Neuron (in vitro differentiated cells): Measurements from ENCODE around the gene MAPK14.

ENCODE experiments used
- H2AFZ ChIP-seq: one replicate; pipeline ENCODE4 v1.6.1; 2013; ENCODE audit warnings: low read depth, mild to moderate bottlenecking, inconsistent platforms, low read length, moderate library complexity
- H3K27me3 ChIP-seq: one replicate; pipeline ENCODE4 v1.6.1; 2013; ENCODE audit warnings: low read length; ENCODE audit not compliant: insufficient read depth
- H3K36me3 ChIP-seq: one replicate; pipeline ENCODE4 v1.6.1; 2013; ENCODE audit warnings: low read length; ENCODE audit not compliant: insufficient read depth
- H3K4me1 ChIP-seq: one replicate; pipeline ENCODE4 v1.6.1; 2013; ENCODE audit warnings: low read length; ENCODE audit not compliant: insufficient read depth
- H3K4me3 ChIP-seq: 2 replicates; pipeline ENCODE4 v1.5.1; 2013; ENCODE audit warnings: mild to moderate bottlenecking, low read length, moderate library complexity
- H3K9me3 ChIP-seq: one replicate; pipeline ENCODE4 v1.6.1; 2013; ENCODE audit warnings: low read length

MAPK14 gene

DNA sequence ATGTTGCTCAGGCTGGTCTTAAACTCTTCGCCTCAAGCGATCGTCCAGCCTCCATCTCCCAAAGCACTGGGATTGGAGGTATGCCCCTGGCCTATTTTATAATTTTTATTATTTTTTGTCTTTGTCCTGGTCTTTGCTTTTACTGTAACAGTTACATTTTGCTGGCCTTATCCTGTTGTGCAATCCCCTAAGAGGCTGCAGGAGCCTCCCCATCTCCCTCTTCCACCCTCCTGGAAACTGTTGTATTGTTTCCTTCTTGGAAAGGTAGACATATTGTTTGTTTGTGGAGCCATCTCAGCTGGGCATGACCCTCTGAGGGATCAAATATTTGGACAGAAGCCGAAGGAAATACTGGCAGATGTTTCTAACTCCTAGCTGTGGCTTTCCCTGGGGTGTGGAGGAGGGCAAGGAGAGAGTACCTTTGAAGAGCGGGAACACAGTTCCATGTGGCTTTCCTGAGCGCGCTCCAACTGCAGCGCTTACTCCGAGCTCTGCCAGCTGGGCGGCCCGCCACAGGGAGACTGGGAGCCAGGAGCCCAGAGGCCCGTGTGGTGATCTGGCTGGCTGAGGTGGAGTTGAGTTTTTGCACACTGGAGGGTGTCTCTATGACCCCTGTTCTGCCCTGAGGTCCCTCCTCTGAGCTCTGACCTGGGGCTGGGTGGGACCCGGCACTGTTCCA lies 107.6 kb downstream of the MAPK14 start:
- Histone ChIP-seq H3K4me3 (no peak overlapping the region), H3K27me3 (no peaks in the 10 kb centered on the region), H3K36me3 (no peaks in the 10 kb centered on the region), H3K4me1 (peaks cover 13% of the 10 kb centered on the region), H2AFZ (no peak overlapping the region), H3K9me3 (no peaks in the 10 kb centered on the region)

DNA sequence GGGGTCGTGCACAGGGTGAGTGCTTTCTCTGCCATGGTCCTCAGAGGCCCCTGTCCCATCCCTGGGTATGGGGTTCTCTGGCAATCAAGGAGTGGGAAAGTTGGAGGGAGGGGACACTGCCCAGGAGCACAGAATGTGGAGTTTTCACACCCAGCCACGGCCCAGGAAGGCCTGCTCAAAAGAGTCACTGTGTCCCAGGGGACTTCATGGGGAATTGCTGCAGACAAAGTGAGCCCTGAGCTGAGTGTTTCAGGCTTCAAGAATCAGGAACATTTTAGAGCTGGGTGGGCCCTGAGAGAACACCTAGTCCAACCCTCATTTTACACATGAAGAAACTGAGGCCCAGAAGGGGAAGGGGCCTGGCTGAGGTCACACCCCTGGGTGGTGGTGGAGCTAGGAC lies 108.4 kb downstream of the MAPK14 start:
- H2AFZ ChIP-seq, result no peak overlapping the region
- no peaks in the 10 kb centered on the region for H3K9me3 ChIP-seq
- no peak overlapping the region for H3K4me3 ChIP-seq
- peaks cover 11% of the 10 kb centered on the region for H3K4me1 ChIP-seq
- no peaks in the 10 kb centered on the region for H3K36me3 ChIP-seq
- no peaks in the 10 kb centered on the region for H3K27me3 ChIP-seq

- Histone ChIP-seq H3K4me3 (no peak overlapping the region), H3K4me1 (peaks cover 6% of the 10 kb centered on the region), H3K9me3 (no peaks in the 10 kb centered on the region), H3K36me3 (no peaks in the 10 kb centered on the region), H2AFZ (no peak overlapping the region), H3K27me3 (no peaks in the 10 kb centered on the region)
These were observed 108.9 kb downstream of the MAPK14 start for GRCh38 chr6:36136551-36136950.

DNA sequence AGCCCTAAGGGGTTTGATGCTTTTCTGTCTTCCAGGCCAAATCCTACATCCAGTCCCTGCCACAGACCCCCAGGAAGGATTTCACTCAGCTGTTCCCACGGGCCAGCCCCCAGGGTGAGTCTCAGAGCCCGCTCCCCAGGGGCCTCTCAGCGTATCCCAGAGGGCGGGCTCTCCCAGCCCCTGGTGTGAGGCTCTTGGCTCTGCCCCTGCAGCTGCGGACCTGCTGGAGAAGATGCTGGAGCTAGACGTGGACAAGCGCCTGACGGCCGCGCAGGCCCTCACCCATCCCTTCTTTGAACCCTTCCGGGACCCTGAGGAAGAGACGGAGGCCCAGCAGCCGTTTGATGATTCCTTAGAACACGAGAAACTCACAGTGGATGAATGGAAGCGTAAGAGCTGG lies 111.1 kb downstream of the MAPK14 start:
- H3K36me3 ChIP-seq, result no peaks in the 10 kb centered on the region

GRCh38 chr6:36139431-36139830 lies 111.8 kb downstream of the MAPK14 start:
- H3K36me3 ChIP-seq, result no peaks in the 10 kb centered on the region
- no peaks in the 10 kb centered on the region for H3K4me1 ChIP-seq
- no peak overlapping the region for H3K4me3 ChIP-seq
- no peak overlapping the region for H2AFZ ChIP-seq
- H3K27me3 ChIP-seq, result no peaks in the 10 kb centered on the region
- H3K9me3 ChIP-seq, result no peaks in the 10 kb centered on the region

More for the DNA sequence above, 111.1 kb downstream of the MAPK14 start:
- H3K27me3 ChIP-seq, result no peaks in the 10 kb centered on the region
- no peaks in the 10 kb centered on the region for H3K9me3 ChIP-seq
- H2AFZ ChIP-seq, result no peak overlapping the region
- no peak overlapping the region for H3K4me3 ChIP-seq
- H3K4me1 ChIP-seq, result no peaks in the 10 kb centered on the region

DNA sequence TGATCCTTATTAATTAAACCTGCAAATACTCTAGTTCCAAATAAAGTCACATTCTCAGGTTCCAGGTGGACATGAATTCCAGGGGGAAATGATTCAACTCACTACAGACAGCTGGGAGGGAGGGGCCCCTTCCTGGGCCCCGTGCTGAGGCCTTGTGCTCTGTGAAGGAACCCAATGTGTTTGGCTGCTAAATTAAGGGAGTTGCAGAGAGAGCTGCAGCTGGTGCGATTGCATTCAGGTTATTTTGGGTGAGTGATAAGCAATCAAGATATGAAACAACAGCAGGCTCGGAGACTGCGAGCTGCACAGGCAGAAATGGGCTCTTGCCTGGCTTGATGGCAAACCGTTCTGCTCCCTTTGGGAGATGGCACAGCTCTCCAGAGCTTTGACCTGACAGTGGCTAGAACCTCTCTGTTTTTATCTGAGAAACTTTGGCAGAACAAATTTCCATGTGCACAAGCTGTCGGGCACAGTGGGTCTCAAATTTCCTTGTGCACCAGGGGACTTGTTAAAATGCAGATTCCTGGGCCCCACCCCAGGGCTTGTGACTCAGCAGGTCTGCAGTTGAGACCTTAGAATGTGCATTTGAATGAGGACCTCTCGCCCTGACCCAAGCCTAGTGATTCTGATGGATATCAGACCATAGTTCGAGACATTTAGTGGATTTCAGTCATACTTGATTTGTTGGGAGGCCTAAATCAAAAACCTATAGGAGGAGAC lies 112.5 kb downstream of the MAPK14 start:
- no peak overlapping the region for H3K4me3 ChIP-seq
- no peaks in the 10 kb centered on the region for H3K27me3 ChIP-seq
- H3K4me1 ChIP-seq, result no peaks in the 10 kb centered on the region
- no peak overlapping the region for H2AFZ ChIP-seq
- no peaks in the 10 kb centered on the region for H3K36me3 ChIP-seq
- no peaks in the 10 kb centered on the region for H3K9me3 ChIP-seq

DNA sequence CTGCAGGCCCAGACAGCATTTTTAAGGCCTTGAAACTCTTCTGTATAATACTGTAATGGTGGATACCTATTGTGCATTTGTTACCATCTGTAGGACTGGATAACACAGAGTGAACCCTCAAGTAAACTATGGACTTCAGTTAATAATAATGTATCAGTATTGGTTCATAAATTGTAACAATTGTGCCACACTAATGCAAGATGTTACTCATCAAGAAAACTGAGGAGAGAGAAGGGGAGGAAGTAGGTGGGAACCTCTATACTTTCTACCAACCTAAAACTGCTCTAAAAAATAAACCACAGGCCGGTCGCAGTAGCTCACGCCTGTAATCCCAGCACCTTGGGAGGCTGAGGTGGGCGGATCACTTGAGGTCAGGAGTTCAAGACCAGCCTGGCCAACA lies 113.5 kb downstream of the MAPK14 start:
- H2AFZ ChIP-seq, result no peak overlapping the region
- H3K9me3 ChIP-seq, result no peaks in the 10 kb centered on the region
- no peak overlapping the region for H3K4me3 ChIP-seq
- no peaks in the 10 kb centered on the region for H3K27me3 ChIP-seq
- no peaks in the 10 kb centered on the region for H3K36me3 ChIP-seq
- H3K4me1 ChIP-seq, result no peaks in the 10 kb centered on the region

DNA sequence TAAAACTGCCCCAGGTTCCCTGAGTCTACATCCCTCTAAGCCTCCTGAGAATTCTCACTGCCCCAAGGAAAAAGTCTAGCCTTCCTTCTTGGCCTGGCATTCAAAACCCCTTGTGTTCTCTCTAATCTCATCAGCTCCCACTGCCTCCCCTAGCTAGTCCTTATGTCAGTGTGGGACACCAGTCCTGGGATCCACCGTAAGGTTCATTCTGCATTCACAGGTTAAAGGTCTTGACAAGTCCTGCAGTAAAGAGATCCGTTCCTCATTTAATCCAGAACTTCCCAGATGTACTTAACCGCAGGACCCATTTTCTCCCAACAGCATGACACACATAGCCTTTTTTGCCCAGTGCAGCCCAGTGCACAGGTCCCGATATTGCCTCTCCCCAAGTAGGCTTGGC lies 114.4 kb downstream of the MAPK14 start:
- H3K27me3 ChIP-seq, result no peaks in the 10 kb centered on the region
- H3K4me1 ChIP-seq, result no peaks in the 10 kb centered on the region
- no peaks in the 10 kb centered on the region for H3K36me3 ChIP-seq
- H3K4me3 ChIP-seq, result no peak overlapping the region
- no peaks in the 10 kb centered on the region for H3K9me3 ChIP-seq
- H2AFZ ChIP-seq, result no peak overlapping the region

- no peak overlapping the region for H3K4me3 ChIP-seq
- H3K27me3 ChIP-seq, result no peaks in the 10 kb centered on the region
- H2AFZ ChIP-seq, result no peak overlapping the region
- H3K9me3 ChIP-seq, result no peaks in the 10 kb centered on the region
- H3K36me3 ChIP-seq, result no peaks in the 10 kb centered on the region
- no peaks in the 10 kb centered on the region for H3K4me1 ChIP-seq
These were observed 115.6 kb downstream of the MAPK14 start for GRCh38 chr6:36142971-36143838.

- no peak overlapping the region for H2AFZ ChIP-seq
- no peaks in the 10 kb centered on the region for H3K4me1 ChIP-seq
- H3K9me3 ChIP-seq, result no peaks in the 10 kb centered on the region
- H3K4me3 ChIP-seq, result no peak overlapping the region
- no peaks in the 10 kb centered on the region for H3K36me3 ChIP-seq
- H3K27me3 ChIP-seq, result no peaks in the 10 kb centered on the region
These were observed 117.9 kb downstream of the MAPK14 start for GRCh38 chr6:36145495-36145894.

DNA sequence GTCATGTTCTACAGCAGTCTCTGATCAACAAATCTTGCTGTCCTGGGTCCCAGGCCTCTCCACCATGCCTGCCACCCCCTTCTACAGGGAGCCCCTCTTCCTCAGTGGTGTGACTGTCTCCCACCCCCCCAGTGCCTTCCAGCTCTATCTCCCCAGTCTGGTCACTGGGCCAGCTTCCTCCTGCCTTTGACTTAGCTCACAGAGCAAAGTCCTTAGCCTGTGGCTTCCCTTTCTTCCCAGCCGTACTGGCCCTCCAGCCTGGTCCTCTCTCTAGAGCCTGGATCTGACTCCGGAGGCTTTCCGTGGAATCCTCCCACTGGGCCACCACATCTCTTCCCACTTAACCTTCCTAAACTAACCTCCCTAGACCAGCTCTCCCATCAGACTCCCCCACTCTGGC lies 119.7 kb downstream of the MAPK14 start:
- Histone ChIP-seq H3K9me3 (no peaks in the 10 kb centered on the region), H3K4me1 (no peaks in the 10 kb centered on the region), H3K27me3 (no peaks in the 10 kb centered on the region), H2AFZ (no peak overlapping the region), H3K36me3 (no peaks in the 10 kb centered on the region), H3K4me3 (no peak overlapping the region)

GRCh38 chr6:36149476-36149875 lies 121.9 kb downstream of the MAPK14 start:
- Histone ChIP-seq H3K27me3 (no peaks in the 10 kb centered on the region), H2AFZ (no peak overlapping the region), H3K4me1 (no peaks in the 10 kb centered on the region), H3K4me3 (no peak overlapping the region), H3K9me3 (no peaks in the 10 kb centered on the region), H3K36me3 (no peaks in the 10 kb centered on the region)

DNA sequence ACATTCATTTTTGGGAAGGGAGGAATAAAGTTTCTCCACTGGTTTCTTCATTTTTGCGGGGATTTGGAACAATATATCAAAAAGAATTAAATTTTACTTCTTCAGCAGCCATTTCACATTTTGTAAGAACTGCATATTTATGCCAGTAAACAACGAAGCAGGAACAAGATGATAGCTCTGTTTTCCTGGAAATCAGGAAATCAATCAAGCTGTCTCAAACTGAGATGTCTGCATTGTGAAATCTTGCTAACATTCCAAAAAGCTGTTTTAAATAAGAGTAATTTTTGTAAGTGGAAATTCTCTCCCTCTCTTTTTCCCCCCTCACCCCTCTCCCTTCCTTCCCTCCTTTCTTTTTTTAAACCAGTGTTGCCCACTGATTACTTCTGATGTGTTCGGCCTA lies 122.7 kb downstream of the MAPK14 start:
- H2AFZ ChIP-seq, result no peak overlapping the region

More for the DNA sequence above, 122.7 kb downstream of the MAPK14 start:
- no peaks in the 10 kb centered on the region for H3K9me3 ChIP-seq
- H3K36me3 ChIP-seq, result no peaks in the 10 kb centered on the region
- no peaks in the 10 kb centered on the region for H3K27me3 ChIP-seq
- H3K4me1 ChIP-seq, result no peaks in the 10 kb centered on the region
- H3K4me3 ChIP-seq, result no peak overlapping the region
